NCI-H146 (cell line): ENCODE measurements around the gene CIB2.

Experiments used
- DNase-seq: peaks from one replicate; lab custom pipeline; 2025; lab: John Stamatoyannopoulos, UW

CIB2 gene

GRCh38 chr15:78065973-78066946 is 65.0 kb downstream of the CIB2 start:
- no peak for DNase-seq

GRCh38 chr15:78065284-78065872 is 65.9 kb downstream of the CIB2 start:
- no peak for DNase-seq

GRCh38 chr15:78064544-78064943 is 66.7 kb downstream of the CIB2 start:
- no peak for DNase-seq

GRCh38 chr15:78063970-78064385 is 67.3 kb downstream of the CIB2 start:
- DNase-seq, result no peak

GRCh38 chr15:78063217-78063616 is 68.0 kb downstream of the CIB2 start:
- DNase-seq, result no peak

- no peak for DNase-seq
Observed at GRCh38 chr15:78061963-78062427, 69.2 kb downstream of the CIB2 start.

- DNase-seq, result no peak
Observed at GRCh38 chr15:78060232-78060631, 71.0 kb downstream of the CIB2 start.

- DNase-seq, result no peak
Observed at GRCh38 chr15:78059110-78059839, 72.0 kb downstream of the CIB2 start.

- DNase-seq, result no peak
Observed at GRCh38 chr15:78058401-78058935, 72.8 kb downstream of the CIB2 start.

- no peak for DNase-seq
Observed at GRCh38 chr15:78057803-78058202, 73.4 kb downstream of the CIB2 start.

GRCh38 chr15:78056714-78057269 is 74.5 kb downstream of the CIB2 start:
- DNase-seq, result no peak

GRCh38 chr15:78055919-78056713 is 75.1 kb downstream of the CIB2 start:
- peak; percentile 24 for DNase-seq

GRCh38 chr15:78054966-78055365 is 76.3 kb downstream of the CIB2 start:
- no peak for DNase-seq
